Measurements from ENCODE around the gene DPF3.
A peak's percentile ranks its signal among the peaks of the same experiment; 100 is the strongest.

Gene DPF3

DNA sequence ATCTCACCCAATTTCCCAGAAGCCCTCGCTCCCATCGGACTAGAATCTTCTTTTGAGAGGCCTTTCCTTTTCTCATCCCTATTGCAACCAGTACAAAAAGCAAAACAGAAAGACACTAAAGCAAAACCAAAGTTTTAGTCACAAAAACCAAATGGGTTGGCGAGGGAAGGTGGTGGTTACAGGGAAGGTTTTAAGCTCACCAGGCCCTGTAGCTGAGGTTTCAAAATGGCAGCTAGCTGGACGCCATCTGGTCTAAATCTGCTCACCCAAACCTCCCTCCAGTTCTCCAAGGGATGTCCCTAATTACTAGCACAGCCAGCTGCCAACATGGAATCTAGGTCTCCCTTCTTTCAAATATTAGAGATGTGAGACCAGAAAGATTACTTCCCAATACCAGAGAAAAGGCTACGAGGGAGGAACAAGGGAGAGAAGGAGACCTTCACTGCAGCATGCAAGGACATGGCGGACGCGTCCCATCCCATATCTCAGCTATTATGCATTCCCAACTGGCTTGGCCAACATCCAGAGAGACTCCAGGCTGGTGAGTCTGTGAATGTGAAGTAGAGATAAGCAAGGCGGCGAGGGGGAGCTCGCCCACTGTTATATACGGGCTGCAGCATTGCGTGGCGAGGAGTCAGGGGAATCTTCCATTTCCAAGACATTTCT, 70.8 kb downstream of the DPF3 start:
- DNase-seq = peak; percentile 12 to 42
- no peak overlapping the region for H3K27ac ChIP-seq (ENCODE audit: low read depth, low read length)
- H3K23ac ChIP-seq (ENCODE audit: low read length) = no peak overlapping the region
- no peak overlapping the region for H3K9ac ChIP-seq (ENCODE audit: low read length)
- no peak overlapping the region for H2BK12ac ChIP-seq (ENCODE audit: low read length)
- no peak overlapping the region for H2AK5ac ChIP-seq (ENCODE audit: low read length)
- no peaks in the 10 kb centered on the region for H3K9me3 ChIP-seq (ENCODE audit: insufficient read depth, low read depth, low read length)
- no peak overlapping the region for H2BK5ac ChIP-seq (ENCODE audit: low read depth, low read length, poor library complexity)
- peaks cover 2% of the 10 kb centered on the region for H3K79me1 ChIP-seq (ENCODE audit: low read length)
- no peak overlapping the region for H2BK120ac ChIP-seq (ENCODE audit: insufficient read depth, low read length, poor library complexity)
- H4K12ac ChIP-seq (ENCODE audit: low read depth, low read length) = no peak overlapping the region
- no peak overlapping the region for H4K8ac ChIP-seq (ENCODE audit: low read depth, low read length)
- no peaks in the 10 kb centered on the region for H3K79me2 ChIP-seq (ENCODE audit: control insufficient read depth, insufficient read depth, low read length, poor library complexity)
- H3K4me2 ChIP-seq (ENCODE audit: low read length) = no peak overlapping the region
- H2AFZ ChIP-seq (ENCODE audit: insufficient read depth, low read length, poor library complexity) = no peak overlapping the region
- H3K18ac ChIP-seq (ENCODE audit: low read length) = no peak overlapping the region
- whole genome bisulfite sequencing (ENCODE audit: extremely low coverage, insufficient coverage, insufficient read length) = no CpG with 5 or more reads among the region's 14 CpGs
- no peak overlapping the region for H3K4ac ChIP-seq (ENCODE audit: low read depth, low read length)
- no peaks in the 10 kb centered on the region for H3K27me3 ChIP-seq (ENCODE audit: insufficient read depth, low read length)
- peaks cover 6 to 8% of the 10 kb centered on the region in 2 experiments for H3K4me1 ChIP-seq (ENCODE audit: control insufficient read depth in 1 of 2, insufficient read depth in 2 of 2, low read length in 2 of 2)
- no peak overlapping the region for H4K91ac ChIP-seq (ENCODE audit: low read depth, low read length)
- H3K14ac ChIP-seq (ENCODE audit: low read length) = no peak overlapping the region
- no peak overlapping the region for H3K4me3 ChIP-seq (ENCODE audit: low read depth, low read length)
- H3K36me3 ChIP-seq (ENCODE audit: control insufficient read depth in 1 of 2, insufficient read depth in 2 of 2, low read length in 2 of 2) = no peaks in the 10 kb centered on the region

DNA sequence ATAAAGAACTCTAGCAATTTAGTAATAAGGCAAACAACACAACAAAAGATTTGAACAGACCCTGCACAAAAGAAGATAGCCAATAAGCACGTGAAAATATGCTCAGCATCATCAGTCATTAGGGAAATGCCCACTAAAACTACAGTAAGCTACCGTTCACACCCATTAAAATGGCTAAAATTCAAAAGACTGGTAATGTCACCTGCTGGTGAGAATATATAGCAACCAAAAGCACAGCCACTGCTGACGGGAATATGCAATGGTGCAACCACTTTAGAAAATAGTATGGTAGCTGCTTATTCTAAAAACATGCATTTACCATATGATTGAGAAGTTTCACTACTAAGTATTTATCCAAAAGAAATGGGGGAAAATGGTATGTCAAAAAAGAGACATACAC, 74.9 kb downstream of the DPF3 start:
- Histone ChIP-seq H3K18ac (ENCODE audit: low read length) (no peak overlapping the region), H3K9me3 (ENCODE audit: insufficient read depth, low read depth, low read length) (peaks cover 2% of the 10 kb centered on the region), H3K27ac (ENCODE audit: low read depth, low read length) (no peak overlapping the region), H4K12ac (ENCODE audit: low read depth, low read length) (no peak overlapping the region), H3K79me1 (ENCODE audit: low read length) (peaks cover 2% of the 10 kb centered on the region), H3K14ac (ENCODE audit: low read length) (no peak overlapping the region), H2AK5ac (ENCODE audit: low read length) (no peak overlapping the region), H2BK12ac (ENCODE audit: low read length) (no peak overlapping the region), H2BK120ac (ENCODE audit: insufficient read depth, low read length, poor library complexity) (no peak overlapping the region), H4K8ac (ENCODE audit: low read depth, low read length) (no peak overlapping the region), H2AFZ (ENCODE audit: insufficient read depth, low read length, poor library complexity) (no peak overlapping the region), H3K4me1 (ENCODE audit: control insufficient read depth in 1 of 2, insufficient read depth in 2 of 2, low read length in 2 of 2) (peaks cover 3 to 6% of the 10 kb centered on the region in 2 experiments), H3K23ac (ENCODE audit: low read length) (no peak overlapping the region), H3K4me2 (ENCODE audit: low read length) (no peak overlapping the region), H2BK5ac (ENCODE audit: low read depth, low read length, poor library complexity) (no peak overlapping the region), H3K4ac (ENCODE audit: low read depth, low read length) (no peak overlapping the region), H3K27me3 (ENCODE audit: insufficient read depth, low read length) (no peaks in the 10 kb centered on the region), H3K36me3 (ENCODE audit: control insufficient read depth in 1 of 2, insufficient read depth in 2 of 2, low read length in 2 of 2) (no peaks in the 10 kb centered on the region), H3K4me3 (ENCODE audit: low read depth, low read length) (no peak overlapping the region), H4K91ac (ENCODE audit: low read depth, low read length) (no peak overlapping the region), H3K79me2 (ENCODE audit: control insufficient read depth, insufficient read depth, low read length, poor library complexity) (no peaks in the 10 kb centered on the region), H3K9ac (ENCODE audit: low read length) (no peak overlapping the region)
- WGBS (ENCODE audit: extremely low coverage, insufficient coverage, insufficient read length) = no CpG with 5 or more reads among the region's 3 CpGs
- DNase-seq = no peak

DNA sequence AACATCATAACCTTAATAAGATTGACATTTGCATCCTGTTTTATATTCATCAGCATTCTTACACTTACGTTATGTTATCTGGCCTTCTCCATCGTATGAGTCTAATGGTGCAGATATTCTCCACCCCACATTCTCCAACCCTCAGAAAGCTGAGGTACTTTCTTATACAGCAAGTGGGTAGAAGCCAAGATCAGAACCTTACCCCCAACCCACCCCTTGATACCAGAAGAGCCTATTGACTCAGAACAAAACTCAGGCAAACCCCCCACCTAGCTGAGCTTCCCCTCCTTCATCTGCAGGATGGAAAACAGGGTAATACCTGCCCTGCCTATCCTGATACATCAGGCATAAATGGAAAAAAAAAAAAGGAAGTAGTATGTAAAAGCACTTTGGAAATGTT, 77.6 kb downstream of the DPF3 start:
- Histone ChIP-seq H3K4ac (ENCODE audit: low read depth, low read length) (no peak overlapping the region), H2BK5ac (ENCODE audit: low read depth, low read length, poor library complexity) (no peak overlapping the region), H3K27me3 (ENCODE audit: insufficient read depth, low read length) (no peaks in the 10 kb centered on the region), H3K27ac (ENCODE audit: low read depth, low read length) (no peak overlapping the region), H2BK120ac (ENCODE audit: insufficient read depth, low read length, poor library complexity) (no peak overlapping the region), H3K4me2 (ENCODE audit: low read length) (no peak overlapping the region), H2AFZ (ENCODE audit: insufficient read depth, low read length, poor library complexity) (no peak overlapping the region), H3K79me2 (ENCODE audit: control insufficient read depth, insufficient read depth, low read length, poor library complexity) (no peaks in the 10 kb centered on the region), H3K36me3 (ENCODE audit: control insufficient read depth in 1 of 2, insufficient read depth in 2 of 2, low read length in 2 of 2) (no peaks in the 10 kb centered on the region), H3K18ac (ENCODE audit: low read length) (no peak overlapping the region), H3K4me1 (ENCODE audit: control insufficient read depth in 1 of 2, insufficient read depth in 2 of 2, low read length in 2 of 2) (peaks cover 4 to 7% of the 10 kb centered on the region in 2 experiments), H4K91ac (ENCODE audit: low read depth, low read length) (no peak overlapping the region), H3K79me1 (ENCODE audit: low read length) (no peaks in the 10 kb centered on the region), H3K9ac (ENCODE audit: low read length) (no peak overlapping the region), H3K4me3 (ENCODE audit: low read depth, low read length) (no peak overlapping the region), H3K14ac (ENCODE audit: low read length) (no peak overlapping the region), H3K23ac (ENCODE audit: low read length) (no peak overlapping the region), H3K9me3 (ENCODE audit: insufficient read depth, low read depth, low read length) (peaks cover 2% of the 10 kb centered on the region), H4K12ac (ENCODE audit: low read depth, low read length) (no peak overlapping the region), H4K8ac (ENCODE audit: low read depth, low read length) (no peak overlapping the region), H2BK12ac (ENCODE audit: low read length) (no peak overlapping the region), H2AK5ac (ENCODE audit: low read length) (no peak overlapping the region)
- no CpG with 5 or more reads among the region's 2 CpGs for WGBS (ENCODE audit: extremely low coverage, insufficient coverage, insufficient read length)
- DNase-seq = no peak

DNA sequence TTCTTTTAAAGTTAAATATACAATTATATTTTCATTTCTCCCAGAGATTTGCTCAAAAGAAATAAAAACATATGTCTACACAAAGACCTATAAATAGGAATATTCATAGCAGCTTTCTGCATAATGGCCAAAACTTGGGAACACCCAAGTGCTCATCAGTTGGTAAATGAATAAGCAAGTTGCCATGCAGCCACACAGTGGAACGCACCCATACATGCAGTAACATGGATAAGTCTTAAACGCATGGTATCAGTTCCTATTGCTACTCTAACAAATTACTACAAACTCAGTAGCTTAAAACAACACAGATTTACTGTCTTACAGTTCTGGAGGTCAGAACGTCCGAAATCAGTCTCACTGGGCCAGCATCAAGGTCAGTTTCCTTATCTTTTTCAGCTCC, 78.5 kb downstream of the DPF3 start:
- no peak overlapping the region for H3K9ac ChIP-seq (ENCODE audit: low read length)
- H4K12ac ChIP-seq (ENCODE audit: low read depth, low read length) = no peak overlapping the region
- H2AK5ac ChIP-seq (ENCODE audit: low read length) = no peak overlapping the region
- no peak overlapping the region for H2BK12ac ChIP-seq (ENCODE audit: low read length)
- no peak overlapping the region for H4K91ac ChIP-seq (ENCODE audit: low read depth, low read length)
- no CpG with 5 or more reads among the region's 4 CpGs for WGBS (ENCODE audit: extremely low coverage, insufficient coverage, insufficient read length)
- peaks cover 4 to 7% of the 10 kb centered on the region in 2 experiments for H3K4me1 ChIP-seq (ENCODE audit: control insufficient read depth in 1 of 2, insufficient read depth in 2 of 2, low read length in 2 of 2)
- H3K9me3 ChIP-seq (ENCODE audit: insufficient read depth, low read depth, low read length) = peaks cover 2% of the 10 kb centered on the region
- no peak overlapping the region for H3K4ac ChIP-seq (ENCODE audit: low read depth, low read length)
- no peaks in the 10 kb centered on the region for H3K27me3 ChIP-seq (ENCODE audit: insufficient read depth, low read length)
- H3K4me2 ChIP-seq (ENCODE audit: low read length) = no peak overlapping the region
- H3K79me1 ChIP-seq (ENCODE audit: low read length) = no peaks in the 10 kb centered on the region
- no peak overlapping the region for H3K23ac ChIP-seq (ENCODE audit: low read length)
- H3K4me3 ChIP-seq (ENCODE audit: low read depth, low read length) = no peak overlapping the region
- H3K14ac ChIP-seq (ENCODE audit: low read length) = no peak overlapping the region
- H2BK120ac ChIP-seq (ENCODE audit: insufficient read depth, low read length, poor library complexity) = no peak overlapping the region
- H2BK5ac ChIP-seq (ENCODE audit: low read depth, low read length, poor library complexity) = no peak overlapping the region
- no peaks in the 10 kb centered on the region for H3K36me3 ChIP-seq (ENCODE audit: control insufficient read depth in 1 of 2, insufficient read depth in 2 of 2, low read length in 2 of 2)
- H2AFZ ChIP-seq (ENCODE audit: insufficient read depth, low read length, poor library complexity) = no peak overlapping the region
- H3K18ac ChIP-seq (ENCODE audit: low read length) = no peak overlapping the region
- no peak overlapping the region for H4K8ac ChIP-seq (ENCODE audit: low read depth, low read length)
- H3K79me2 ChIP-seq (ENCODE audit: control insufficient read depth, insufficient read depth, low read length, poor library complexity) = no peaks in the 10 kb centered on the region
- no peak overlapping the region for H3K27ac ChIP-seq (ENCODE audit: low read depth, low read length)
- DNase-seq = no peak

Measured in trophoblast cell (in vitro differentiated cells and primary cell).